SK-N-SH (cell line): ENCODE results near the gene REN.

Experiments used
- CTCF ChIP-seq: fragments of 200-600 bp; sonication (generic); IDR thresholded peaks from 2 replicates; pipeline ENCODE4 v1.6.1; 2017; ENCODE audit warnings: antibody characterized with exemption, mild to moderate bottlenecking, moderate library complexity
- EP300 ChIP-seq, 2 experiments: IDR thresholded peaks; 2 replicates each; pipeline versions ENCODE4 v1.4.0 to v1.6.1; 2012; ENCODE audit warnings: borderline replicate concordance in 1 of 2, low read depth in 1 of 2, low read length in 1 of 2
- GATA2 ChIP-seq: sonication (generic); formaldehyde crosslinking; IDR thresholded peaks from 2 replicates; pipeline ENCODE4 v1.5.0; 2020; ENCODE audit warnings: mild to moderate bottlenecking, missing genetic modification reagents
- NFIC ChIP-seq: IDR thresholded peaks from 2 replicates; pipeline ENCODE4 v1.4.0; 2012; ENCODE audit warnings: borderline replicate concordance
- NRF1 ChIP-seq: IDR thresholded peaks from 2 replicates; pipeline ENCODE4 v1.6.1; 2012; ENCODE audit warnings: low read depth, mild to moderate bottlenecking, low read length
- POLR2AphosphoS5 ChIP-seq: IDR thresholded peaks from 2 replicates; pipeline ENCODE4 v1.6.1; 2012; ENCODE audit warnings: low read depth, low read length
- RAD21 ChIP-seq: IDR thresholded peaks from 2 replicates; pipeline ENCODE4 v1.6.1; 2012; ENCODE audit warnings: mild to moderate bottlenecking, low read length
- YY1 ChIP-seq: IDR thresholded peaks from 2 replicates; pipeline ENCODE4 v1.4.0; 2012; ENCODE audit warnings: low read depth, mild to moderate bottlenecking

GRCh38 chr1:204124639-204125038 lies 41.5 kb downstream of the REN start:
- TF ChIP-seq GATA2 (CRISPR knock-in tag) (no peak), RAD21 (no peak), CTCF (no peak), NRF1 (no peak), YY1 (no peak), POLR2AphosphoS5 (no peak), EP300 (IDR thresholded peaks at IDR 0.05; ENCODE audit: borderline replicate concordance in 1 of 2, low read depth in 1 of 2, low read length in 1 of 2) (no peak), NFIC (no peak)
